WTC11 (cell line): ENCODE measurements around the gene SNX8. TPM values are rescaled to one million over a fixed set of nuclear protein-coding genes. Genes with fewer than 3 reads are reported as not detected.
"Not testable (repeated sequence)": the region's sequence is repeated elsewhere in the genome, so short reads cannot be mapped to it uniquely, and the experiment has no call there.

Experiments used
- ATAC-seq: fragments of 200-7000 bp; cut with Tn5 transposase; 2 replicates; pipeline ENCODE4 v1.10.0; 2021; ENCODE audit warnings: mild to moderate bottlenecking, moderate library complexity
- CTCF ChIA-PET: fragments of 300-600 bp; sonication (Branson Sonifier 250); formaldehyde crosslinking; loops from one replicate; lab custom pipeline; 2021; ENCODE audit warnings: antibody characterized with exemption; lab: Charles Lee
- POLR2A ChIA-PET: fragments of 350-600 bp; sonication (Branson Sonifier 250); formaldehyde crosslinking; loops from one replicate; lab custom pipeline; 2021; ENCODE audit warnings: antibody characterized with exemption; lab: Charles Lee
- DNase-seq: peaks from one replicate; pipeline ENCODE4 v3.0.0; 2021; ENCODE audit warnings: low spot score
- H3K27ac Mint-ChIP-seq: 2 replicates; pipeline ENCODE4 v1.8.0; 2021; ENCODE audit warnings: mixed read lengths
- H3K27me3 Mint-ChIP-seq: 2 replicates; pipeline ENCODE4 v1.8.0; 2021; ENCODE audit warnings: low read depth, mild to moderate bottlenecking, moderate library complexity, mixed read lengths
- H3K36me3 Mint-ChIP-seq: 2 replicates; pipeline ENCODE4 v1.8.0; 2021; ENCODE audit warnings: mixed read lengths
- H3K4me1 Mint-ChIP-seq: 2 replicates; pipeline ENCODE4 v1.8.0; 2022; ENCODE audit warnings: mixed read lengths
- H3K4me3 Mint-ChIP-seq: 2 replicates; pipeline ENCODE4 v1.8.0; 2021; ENCODE audit warnings: mild to moderate bottlenecking, moderate library complexity, mixed read lengths
- H3K9me3 Mint-ChIP-seq: 2 replicates; pipeline ENCODE4 v1.8.0; 2021; ENCODE audit warnings: mixed read lengths
- ATF1 ChIP-seq: sonication (generic); formaldehyde crosslinking; IDR thresholded peaks from 2 replicates; pipeline ENCODE4 v1.8.1; 2023; ENCODE audit warnings: mild to moderate bottlenecking, moderate library complexity, missing genetic modification reagents
- CDX4 ChIP-seq: fragments of 250-450 bp; sonication (Bioruptor Pico); IDR thresholded peaks from 2 replicates; pipeline ENCODE4 v1.9.0; 2021; ENCODE audit warnings: moderate library complexity, mild to moderate bottlenecking, inconsistent platforms, borderline replicate concordance
- EMX1 ChIP-seq: fragments of 250-450 bp; sonication (Bioruptor Pico); IDR thresholded peaks from 2 replicates; pipeline ENCODE4 v1.8.0; 2021; ENCODE audit warnings: mild to moderate bottlenecking
- ETV6 ChIP-seq: sonication (generic); formaldehyde crosslinking; IDR thresholded peaks from 2 replicates; pipeline ENCODE4 v1.8.1; 2022; ENCODE audit warnings: mild to moderate bottlenecking, missing genetic modification reagents
- FOXP1 ChIP-seq: sonication (generic); formaldehyde crosslinking; IDR thresholded peaks from 2 replicates; pipeline ENCODE4 v1.8.0; 2022; ENCODE audit warnings: missing genetic modification reagents, mild to moderate bottlenecking, moderate library complexity, borderline replicate concordance
- FOXP4 ChIP-seq: sonication (generic); formaldehyde crosslinking; IDR thresholded peaks from 2 replicates; pipeline ENCODE4 v1.8.0; 2022; ENCODE audit warnings: mild to moderate bottlenecking, missing genetic modification reagents
- JUN ChIP-seq: sonication (generic); formaldehyde crosslinking; IDR thresholded peaks from 2 replicates; pipeline ENCODE4 v1.8.0; 2023; ENCODE audit warnings: mild to moderate bottlenecking, missing genetic modification reagents
- NFYB ChIP-seq: sonication (generic); formaldehyde crosslinking; conservative IDR thresholded peaks from 2 replicates; pipeline ENCODE4 v1.8.0; 2022; ENCODE audit warnings: low read depth, missing genetic modification reagents
- NR1H2 ChIP-seq: sonication (generic); formaldehyde crosslinking; IDR thresholded peaks from 2 replicates; pipeline ENCODE4 v1.9.0; 2021; ENCODE audit warnings: mild to moderate bottlenecking, moderate library complexity, missing genetic modification reagents
- OVOL2 ChIP-seq: fragments of 250-450 bp; sonication (Bioruptor Pico); IDR thresholded peaks from 2 replicates; pipeline ENCODE4 v1.9.0; 2021; ENCODE audit warnings: mild to moderate bottlenecking, borderline replicate concordance
- PRRX2 ChIP-seq: fragments of 250-450 bp; sonication (Bioruptor Pico); IDR thresholded peaks from 2 replicates; pipeline ENCODE4 v1.8.0; 2021; ENCODE audit warnings: mild to moderate bottlenecking
- RORB ChIP-seq: fragments of 250-450 bp; sonication (Bioruptor Pico); IDR thresholded peaks from 2 replicates; pipeline ENCODE4 v1.9.0; 2021; ENCODE audit warnings: mild to moderate bottlenecking
- SMAD4 ChIP-seq: sonication (generic); formaldehyde crosslinking; IDR thresholded peaks from 2 replicates; pipeline ENCODE4 v1.8.0; 2022; ENCODE audit warnings: mild to moderate bottlenecking, missing genetic modification reagents
- TEAD1 ChIP-seq: sonication (generic); formaldehyde crosslinking; IDR thresholded peaks from 2 replicates; pipeline ENCODE4 v1.8.0; 2022; ENCODE audit warnings: mild to moderate bottlenecking, missing genetic modification reagents
- TEAD4 ChIP-seq: sonication (generic); formaldehyde crosslinking; IDR thresholded peaks from 2 replicates; pipeline ENCODE4 v1.8.0; 2022; ENCODE audit warnings: mild to moderate bottlenecking, missing genetic modification reagents
- ZMAT4 ChIP-seq: fragments of 250-450 bp; sonication (Bioruptor Pico); IDR thresholded peaks from 2 replicates; pipeline ENCODE4 v1.9.0; 2021; ENCODE audit warnings: mild to moderate bottlenecking
- ZNF121 ChIP-seq: sonication (generic); formaldehyde crosslinking; IDR thresholded peaks from 2 replicates; pipeline ENCODE4 v1.8.0; 2023; ENCODE audit warnings: missing genetic modification reagents
- ZNF416 ChIP-seq: fragments of 250-450 bp; sonication (Bioruptor Pico); IDR thresholded peaks from 2 replicates; pipeline ENCODE4 v1.9.0; 2021; ENCODE audit warnings: mild to moderate bottlenecking, inconsistent platforms
- ZNF423 ChIP-seq: fragments of 250-450 bp; sonication (Bioruptor Pico); IDR thresholded peaks from 2 replicates; pipeline ENCODE4 v2.1.2; 2022; ENCODE audit warnings: mild to moderate bottlenecking, moderate library complexity
- ZNF671 ChIP-seq: fragments of 250-450 bp; sonication (Bioruptor Pico); IDR thresholded peaks from 2 replicates; pipeline ENCODE4 v1.8.0; 2021; ENCODE audit warnings: mild to moderate bottlenecking
- total RNA-seq: library from RNA; stranded (reverse); gene quantifications from 3 replicates; pipeline ENCODE4 v1.2.3, GENCODE V29; 2021

SNX8 gene
- total RNA-seq, 1 experiment from 2014 or later, result 50.8 TPM

- Mint-ChIP-seq H3K36me3 (peaks cover 11% of the 10 kb centered on the region), H3K27me3 (no peaks in the 10 kb centered on the region), H3K4me1 (no peaks in the 10 kb centered on the region), H3K9me3 (no peaks in the 10 kb centered on the region), H3K27ac (no peak overlapping the region), H3K4me3 (no peak overlapping the region)
- TF ChIP-seq ETV6 (CRISPR knock-in tag) (no peak), OVOL2 (CRISPR knock-in tag) (no peak), NFYB (CRISPR knock-in tag) (no peak), FOXP1 (CRISPR knock-in tag) (no peak), RORB (no peak), ZNF121 (no peak), SMAD4 (CRISPR knock-in tag) (no peak), ATF1 (no peak)
- no peak for ATAC-seq
- no peak for DNase-seq
- CTCF ChIA-PET, result interaction anchor here (0.8 kb wide), 1 partner anchor 109 kb away, joined by 3 read pairs; no protein-coding TSS in a partner anchor
- POLR2A ChIA-PET, result no interaction called here
These were observed 35.8 kb upstream of the SNX8 start for GRCh38 chr7:2350055-2350454.

GRCh38 chr7:2347351-2348063 lies 33.3 kb upstream of the SNX8 start:
- H3K4me3 Mint-ChIP-seq, ATAC-seq, H3K9me3 Mint-ChIP-seq, H3K27me3 Mint-ChIP-seq, DNase-seq, H3K36me3 Mint-ChIP-seq, H3K4me1 Mint-ChIP-seq: not testable (repeated sequence)
- ChIA-PET CTCF (interaction anchor here (0.6 to 1.9 kb wide), 32 partner anchors 9 to 588 kb away, joined by 3 to 23 read pairs (median 4); partner anchors contain the start of genes BRAT1, MAD1L1, MRM2 and NUDT1), POLR2A (interaction anchor here (0.7 to 1.0 kb wide), 2 partner anchors 90 to 115 kb away, joined by 3 to 4 read pairs; partner anchors contain the start of gene MAD1L1)
- H3K27ac Mint-ChIP-seq, result peak overlapping the region; percentile 86

GRCh38 chr7:2336626-2337299 lies 22.5 kb upstream of the SNX8 start:
- CTCF ChIA-PET, result interaction anchor here (1.0 to 1.7 kb wide), 2 partner anchors 11 to 89 kb away, joined by 5 to 7 read pairs; no protein-coding TSS in a partner anchor
- H3K4me1 Mint-ChIP-seq, result no peaks in the 10 kb centered on the region
- no peaks in the 10 kb centered on the region for H3K27me3 Mint-ChIP-seq
- peaks cover 8% of the 10 kb centered on the region for H3K36me3 Mint-ChIP-seq
- POLR2A ChIA-PET, result interaction anchor here (0.6 kb wide), 1 partner anchor 8 kb away, joined by 3 read pairs; no protein-coding TSS in a partner anchor
- ATAC-seq (no peak), DNase-seq (no peak)
- TF ChIP-seq TEAD1 (CRISPR knock-in tag) (no peak), NFYB (CRISPR knock-in tag) (no peak), TEAD4 (no peak), CDX4 (CRISPR knock-in tag) (no peak), ZNF416 (CRISPR knock-in tag) (no peak), SMAD4 (CRISPR knock-in tag) (no peak), JUN (no peak), ZMAT4 (CRISPR knock-in tag) (no peak), FOXP4 (CRISPR knock-in tag) (no peak), FOXP1 (CRISPR knock-in tag) (no peak), EMX1 (CRISPR knock-in tag) (no peak), PRRX2 (no peak), NR1H2 (no peak), ZNF423 (CRISPR knock-in tag) (no peak), ZNF671 (CRISPR knock-in tag) (no peak)
- H3K9me3 Mint-ChIP-seq, result no peaks in the 10 kb centered on the region
- H3K27ac Mint-ChIP-seq, result no peak overlapping the region
- H3K4me3 Mint-ChIP-seq, result no peak overlapping the region

GRCh38 chr7:2332606-2333231 lies 18.5 kb upstream of the SNX8 start:
- H3K4me3 Mint-ChIP-seq, CTCF ChIA-PET: not testable (repeated sequence)
- 0 out of 2 replicates have a peak overlapping the region, but pooled peaks have one; percentile 5 for H3K27ac Mint-ChIP-seq

More at GRCh38 chr7:2332606-2333231, 18.5 kb upstream of the SNX8 start:
- ATAC-seq, H3K36me3 Mint-ChIP-seq, DNase-seq, H3K9me3 Mint-ChIP-seq, H3K27me3 Mint-ChIP-seq, H3K4me1 Mint-ChIP-seq: not testable (repeated sequence)
- POLR2A ChIA-PET, result interaction anchor here (0.6 kb wide), 1 partner anchor 106 kb away, joined by 5 read pairs; no protein-coding TSS in a partner anchor
